GM19455 (cell line): ENCODE measurements around the gene LATS1.
A peak's percentile ranks its signal among the peaks of the same experiment; 100 is the strongest.
"Not testable (repeated sequence)": the region's sequence is repeated elsewhere in the genome, so short reads cannot be mapped to it uniquely, and the experiment has no call there.

ENCODE experiments used
- ATAC-seq: cut with Tn5 transposase; IDR thresholded peaks from one replicate; pipeline ENCODE4 v1.9.1; 2021; ENCODE audit not compliant: unreplicated experiment

The LATS1 gene

GRCh38 chr6:149729824-149730223 lies 11.9 kb upstream of the LATS1 start:
- no peak for ATAC-seq

GRCh38 chr6:149728499-149729234 lies 10.8 kb upstream of the LATS1 start:
- ATAC-seq = no peak

- ATAC-seq = no peak
These were observed 10.0 kb upstream of the LATS1 start for GRCh38 chr6:149727793-149728498.

GRCh38 chr6:149725785-149726184 lies 7.9 kb upstream of the LATS1 start:
- ATAC-seq = no peak

GRCh38 chr6:149723771-149724417 lies 6.0 kb upstream of the LATS1 start:
- peak; percentile 56 for ATAC-seq

- no peak for ATAC-seq
These were observed 5.4 kb upstream of the LATS1 start for GRCh38 chr6:149723262-149723661.

GRCh38 chr6:149719531-149719930 lies 1.6 kb upstream of the LATS1 start:
- no peak for ATAC-seq

GRCh38 chr6:149717255-149717587 lies 680 bp downstream of the LATS1 start:
- no peak for ATAC-seq

- no peak for ATAC-seq
These were observed 1.5 kb downstream of the LATS1 start for GRCh38 chr6:149716181-149716963.

- no peak for ATAC-seq
These were observed 3.5 kb downstream of the LATS1 start for GRCh38 chr6:149714442-149714841.

GRCh38 chr6:149711711-149712110 lies 6.2 kb downstream of the LATS1 start:
- ATAC-seq = no peak

- ATAC-seq = no peak
These were observed 16.2 kb downstream of the LATS1 start for GRCh38 chr6:149701714-149702113.

- no peak for ATAC-seq
These were observed 18.8 kb downstream of the LATS1 start for GRCh38 chr6:149699150-149699549.

GRCh38 chr6:149698175-149698574 lies 19.7 kb downstream of the LATS1 start:
- ATAC-seq = no peak

- ATAC-seq = no peak
These were observed 21.0 kb downstream of the LATS1 start for GRCh38 chr6:149696901-149697300.

- no peak for ATAC-seq
These were observed 23.0 kb downstream of the LATS1 start for GRCh38 chr6:149694921-149695320.

- ATAC-seq = no peak
These were observed 26.7 kb downstream of the LATS1 start for GRCh38 chr6:149691201-149691600.

GRCh38 chr6:149686230-149686629 lies 31.7 kb downstream of the LATS1 start:
- no peak for ATAC-seq

GRCh38 chr6:149683256-149683859 lies 34.5 kb downstream of the LATS1 start:
- no peak for ATAC-seq

GRCh38 chr6:149681845-149682244 lies 36.1 kb downstream of the LATS1 start:
- not testable (repeated sequence) for ATAC-seq

GRCh38 chr6:149681209-149681608 lies 36.7 kb downstream of the LATS1 start:
- ATAC-seq = no peak
